ENCODE data around the gene A1BG.

DNA sequence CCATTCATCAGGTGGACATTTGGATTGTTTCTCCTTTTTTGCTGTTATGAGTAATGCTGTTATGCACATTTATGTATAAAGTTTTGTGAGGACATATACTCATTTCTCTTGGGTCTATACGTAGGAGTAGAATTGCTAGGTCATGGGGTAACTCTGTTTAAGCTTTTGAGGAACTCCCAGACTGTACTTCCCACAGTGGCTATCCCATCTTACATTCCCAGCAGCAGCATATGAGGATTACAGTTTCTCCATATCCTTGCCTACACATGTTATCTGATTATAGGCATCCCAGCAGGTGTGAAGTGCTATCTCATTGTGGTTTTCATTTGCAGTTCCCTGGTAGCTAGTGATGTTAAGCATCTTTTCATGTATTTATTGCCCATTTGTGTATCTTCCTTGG lies 20.6 kb downstream of the A1BG start:
- TF ChIP-seq, protein P1, sequence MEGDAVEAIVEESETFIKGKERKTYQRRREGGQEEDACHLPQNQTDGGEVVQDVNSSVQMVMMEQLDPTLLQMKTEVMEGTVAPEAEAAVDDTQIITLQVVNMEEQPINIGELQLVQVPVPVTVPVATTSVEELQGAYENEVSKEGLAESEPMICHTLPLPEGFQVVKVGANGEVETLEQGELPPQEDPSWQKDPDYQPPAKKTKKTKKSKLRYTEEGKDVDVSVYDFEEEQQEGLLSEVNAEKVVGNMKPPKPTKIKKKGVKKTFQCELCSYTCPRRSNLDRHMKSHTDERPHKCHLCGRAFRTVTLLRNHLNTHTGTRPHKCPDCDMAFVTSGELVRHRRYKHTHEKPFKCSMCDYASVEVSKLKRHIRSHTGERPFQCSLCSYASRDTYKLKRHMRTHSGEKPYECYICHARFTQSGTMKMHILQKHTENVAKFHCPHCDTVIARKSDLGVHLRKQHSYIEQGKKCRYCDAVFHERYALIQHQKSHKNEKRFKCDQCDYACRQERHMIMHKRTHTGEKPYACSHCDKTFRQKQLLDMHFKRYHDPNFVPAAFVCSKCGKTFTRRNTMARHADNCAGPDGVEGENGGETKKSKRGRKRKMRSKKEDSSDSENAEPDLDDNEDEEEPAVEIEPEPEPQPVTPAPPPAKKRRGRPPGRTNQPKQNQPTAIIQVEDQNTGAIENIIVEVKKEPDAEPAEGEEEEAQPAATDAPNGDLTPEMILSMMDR (IDR thresholded peaks at IDR 0.05): no peak
- TF ChIP-seq POLR2A (IDR thresholded peaks at IDR 0.05): no peak
